ENCODE data around the gene B3GALT4.
"Not testable (repeated sequence)": the region's sequence is repeated elsewhere in the genome, so short reads cannot be mapped to it uniquely, and the experiment has no call there.

Gene B3GALT4

DNA sequence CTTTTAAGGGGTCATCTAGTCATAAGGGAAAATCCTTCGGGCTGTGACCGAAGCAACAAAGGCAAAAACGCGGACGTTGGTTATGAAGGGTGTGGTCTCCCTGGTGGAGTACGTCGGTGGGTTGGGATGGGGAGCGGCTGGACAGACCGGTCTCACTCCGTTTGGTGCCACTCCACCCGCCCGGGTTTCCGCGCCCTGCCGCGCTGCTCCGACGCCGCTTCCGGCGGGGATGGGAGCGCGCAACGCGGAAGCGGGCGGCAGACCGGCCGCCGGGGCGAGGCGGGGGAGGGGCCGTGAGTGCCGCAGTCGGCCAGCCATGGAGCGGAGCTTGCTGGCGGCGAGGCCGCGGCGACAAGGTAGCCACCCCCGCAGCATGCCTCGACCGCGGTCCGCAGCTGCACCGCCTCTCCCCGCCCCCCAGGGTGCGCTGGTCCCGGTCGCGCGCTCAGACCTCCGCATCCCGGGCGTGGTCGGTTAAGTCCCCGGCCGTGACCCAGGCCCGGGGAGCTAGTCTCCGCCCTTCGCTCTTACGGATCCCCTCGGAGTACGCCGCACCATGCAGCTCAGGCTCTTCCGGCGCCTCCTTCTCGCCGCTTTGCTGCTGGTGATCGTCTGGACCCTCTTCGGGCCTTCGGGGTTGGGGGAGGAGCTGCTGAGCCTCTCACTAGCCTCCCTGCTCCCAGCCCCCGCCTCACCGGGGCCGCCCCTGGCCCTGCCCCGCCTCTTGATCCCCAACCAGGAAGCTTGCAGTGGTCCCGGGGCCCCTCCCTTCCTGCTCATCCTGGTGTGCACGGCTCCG is at the start of gene B3GALT4:
B3GALT4 (plus strand) TSS at position 260 of the 799 bp plus-strand sequence; CDS start at position 557, 297 bp downstream.
- peak; percentile 87 for DNase-seq

- DNase-seq: no peak
Observed at GRCh38 chr6:33235221-33235634, 41.7 kb upstream of the B3GALT4 start.

- no peak for DNase-seq
Observed at GRCh38 chr6:33236328-33236727, 40.6 kb upstream of the B3GALT4 start.

- peak; percentile 5 for DNase-seq
Observed at GRCh38 chr6:33236852-33237251, 40.1 kb upstream of the B3GALT4 start.

DNA sequence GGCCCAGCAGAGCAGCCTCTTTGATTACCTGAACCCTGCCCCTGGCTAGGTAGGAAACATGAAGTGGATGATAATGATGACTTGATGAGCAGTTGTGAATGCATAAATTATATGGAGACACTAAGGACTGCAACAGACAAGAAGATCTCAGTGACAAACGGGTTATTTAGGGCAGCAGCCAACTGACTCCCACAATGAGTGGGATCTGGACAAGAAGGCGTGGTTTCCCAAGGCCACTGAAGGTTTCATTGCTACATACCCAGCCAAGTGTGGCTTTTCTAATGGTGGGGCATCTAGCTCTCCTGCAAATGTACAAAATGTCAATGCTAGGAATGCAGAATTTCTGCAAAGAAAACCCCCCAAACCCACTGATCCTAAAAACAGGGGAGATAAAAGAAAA is 39.2 kb upstream of the B3GALT4 start:
- peak; percentile 4 for DNase-seq

DNA sequence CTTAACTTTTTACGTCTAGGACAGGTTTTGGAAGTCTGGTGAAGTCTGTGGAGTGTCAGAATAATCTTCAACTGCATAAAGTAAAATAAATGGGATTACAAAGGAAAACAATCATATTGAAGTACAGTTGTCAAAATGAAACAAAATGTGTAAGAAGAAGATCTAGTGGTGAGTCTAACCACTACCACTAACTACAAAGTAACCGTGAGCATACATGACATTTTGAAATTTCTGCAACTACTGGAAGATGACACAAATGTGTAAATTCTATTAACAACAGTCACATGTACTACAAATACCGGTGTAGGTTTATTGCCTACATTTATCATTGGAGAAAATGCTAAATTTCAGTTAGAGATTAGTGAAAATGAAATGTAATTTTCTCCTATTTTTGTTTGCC is 35.0 kb upstream of the B3GALT4 start:
- DNase-seq: no peak

DNA sequence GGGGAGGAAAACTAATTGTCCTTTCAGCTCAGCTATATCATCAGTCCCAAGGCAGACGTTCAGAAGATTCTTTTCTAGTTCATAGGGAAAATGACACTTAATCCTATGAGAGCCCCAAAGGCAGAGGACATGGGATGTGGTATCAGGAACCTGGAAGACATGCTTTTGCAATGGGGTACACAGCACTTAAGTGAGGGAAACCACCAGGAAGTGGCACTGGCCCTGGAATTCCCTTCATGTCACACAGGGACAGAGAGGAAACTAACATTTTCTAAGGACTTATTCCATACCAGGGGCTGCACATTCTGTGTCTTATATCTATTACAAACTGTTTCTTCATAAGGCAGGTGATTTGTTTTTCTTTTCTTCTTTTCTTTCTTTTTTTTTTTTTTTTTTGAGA is 33.4 kb upstream of the B3GALT4 start:
- DNase-seq: no peak

DNA sequence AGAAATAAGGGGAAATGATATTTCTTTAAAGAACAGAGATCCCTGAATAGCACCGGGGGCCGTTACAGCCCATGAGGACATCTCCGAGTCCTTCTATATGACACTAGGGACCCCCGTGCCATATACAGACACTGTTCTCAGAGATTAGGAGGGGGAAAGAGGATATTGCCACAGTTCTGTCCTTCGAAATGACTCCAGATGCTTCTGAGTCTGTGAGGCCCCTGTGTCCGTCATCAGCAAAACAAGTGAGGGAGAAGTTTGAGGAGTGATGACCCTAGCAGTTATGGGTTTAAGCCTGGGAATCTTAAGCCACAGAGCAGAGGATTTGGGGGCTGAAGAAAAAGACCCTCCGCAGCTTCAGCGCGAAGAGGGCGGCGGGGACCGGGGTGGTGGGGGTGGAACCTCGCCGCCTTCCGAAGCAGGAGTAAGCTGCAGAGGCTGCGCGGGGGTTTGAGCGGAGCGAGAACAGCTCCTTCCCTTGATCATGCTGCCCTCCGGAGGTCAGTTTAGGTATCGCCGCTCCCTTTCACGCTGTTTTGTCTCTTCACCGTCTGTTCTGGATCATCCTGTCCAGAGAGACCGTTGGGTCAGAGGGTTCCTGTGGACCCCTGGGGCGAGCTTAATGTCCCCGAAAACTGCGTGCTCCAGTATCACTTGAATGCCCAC is 28.8 kb upstream of the B3GALT4 start:
- DNase-seq: peak; percentile 97

- DNase-seq: peak; percentile 59
Observed at GRCh38 chr6:33248643-33248931, 28.3 kb upstream of the B3GALT4 start.

GRCh38 chr6:33248932-33249731 is 27.8 kb upstream of the B3GALT4 start:
- DNase-seq: peak; percentile 96

- peak; percentile 38 for DNase-seq
Observed at GRCh38 chr6:33249732-33250630, 26.9 kb upstream of the B3GALT4 start.

DNA sequence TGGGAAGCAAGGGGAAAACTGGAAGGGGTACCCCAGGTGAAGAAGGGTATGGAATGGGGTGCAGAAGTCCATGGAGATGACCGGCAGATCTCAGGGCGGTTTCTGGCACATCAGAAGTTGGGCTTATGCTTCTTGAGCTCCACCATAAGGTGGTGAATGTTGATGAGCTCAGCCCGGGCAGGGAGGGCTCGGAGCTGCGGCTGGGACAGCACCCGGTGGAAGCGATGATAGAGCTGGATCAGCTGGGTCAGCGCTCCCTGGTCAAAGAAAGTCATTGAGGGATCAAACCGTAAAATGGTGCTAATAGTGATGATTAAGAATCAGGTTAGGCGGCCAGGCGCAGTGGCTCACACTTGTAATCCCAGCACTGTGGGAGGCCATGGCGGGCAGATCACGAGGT is 26.2 kb upstream of the B3GALT4 start:
- DNase-seq: no peak

- DNase-seq: peak; percentile 40
Observed at GRCh38 chr6:33251395-33252012, 25.4 kb upstream of the B3GALT4 start.

DNA sequence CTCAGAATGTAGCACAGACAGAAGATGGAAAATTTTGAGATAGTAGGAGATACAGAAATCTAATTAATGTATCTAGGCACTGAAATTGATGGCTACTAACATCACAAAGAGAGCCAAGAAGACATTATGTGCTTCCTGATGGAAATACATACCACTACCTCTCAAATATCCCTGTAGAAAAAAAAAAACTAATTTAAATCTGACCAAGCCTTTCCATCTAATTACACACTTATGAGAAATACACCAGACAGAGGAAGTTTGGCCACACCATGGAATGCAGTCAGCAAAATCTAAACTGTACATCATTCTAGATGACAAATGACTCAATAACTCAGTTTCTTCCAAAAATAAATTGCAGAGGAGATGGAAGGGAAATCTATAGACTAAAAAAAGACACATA is 24.2 kb upstream of the B3GALT4 start:
- DNase-seq: no peak

DNA sequence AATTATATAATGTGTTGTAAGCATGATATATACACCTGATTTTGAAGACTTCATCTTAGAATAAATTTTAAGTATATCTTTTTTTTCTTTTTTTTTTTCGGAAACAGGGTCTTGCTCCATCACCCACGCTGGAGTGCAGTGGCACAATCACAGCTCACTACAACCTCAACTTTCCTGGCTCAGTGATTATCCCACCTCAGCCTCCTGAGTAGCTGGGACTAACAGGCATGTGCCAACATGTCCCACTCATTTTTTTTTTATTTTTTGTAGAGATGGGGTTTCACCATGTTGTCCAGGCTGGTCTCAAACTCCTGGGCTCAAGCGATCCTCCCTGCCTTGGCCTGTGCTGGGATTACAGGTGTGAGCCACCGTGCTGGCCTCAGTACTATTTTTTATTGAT is 22.3 kb upstream of the B3GALT4 start:
- DNase-seq: no peak

- no peak for DNase-seq
Observed at GRCh38 chr6:33259032-33259431, 17.9 kb upstream of the B3GALT4 start.

- not testable (repeated sequence) for DNase-seq
Observed at GRCh38 chr6:33262490-33262889, 14.4 kb upstream of the B3GALT4 start.

DNA sequence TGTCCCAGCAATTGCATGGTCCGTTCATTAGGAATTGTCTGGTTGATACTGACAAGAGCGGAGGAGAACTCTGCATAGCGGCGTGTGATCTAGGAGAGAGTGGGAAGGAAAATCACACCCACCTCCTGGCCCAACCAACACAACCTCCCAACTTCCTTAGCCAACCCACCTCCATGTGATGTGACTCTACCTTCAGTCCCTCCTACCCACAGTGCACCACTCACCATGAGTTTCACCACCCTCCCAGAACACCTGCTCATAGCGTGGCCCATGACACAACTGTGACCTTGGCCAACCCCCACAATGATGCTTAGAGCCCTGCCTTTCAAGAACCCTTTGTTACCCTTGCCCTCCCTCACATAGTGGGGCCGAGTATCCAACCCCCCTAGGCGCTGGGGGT is 12.9 kb upstream of the B3GALT4 start:
- no peak for DNase-seq

- no peak for DNase-seq
Observed at GRCh38 chr6:33271117-33271467, 5.8 kb upstream of the B3GALT4 start.

DNA sequence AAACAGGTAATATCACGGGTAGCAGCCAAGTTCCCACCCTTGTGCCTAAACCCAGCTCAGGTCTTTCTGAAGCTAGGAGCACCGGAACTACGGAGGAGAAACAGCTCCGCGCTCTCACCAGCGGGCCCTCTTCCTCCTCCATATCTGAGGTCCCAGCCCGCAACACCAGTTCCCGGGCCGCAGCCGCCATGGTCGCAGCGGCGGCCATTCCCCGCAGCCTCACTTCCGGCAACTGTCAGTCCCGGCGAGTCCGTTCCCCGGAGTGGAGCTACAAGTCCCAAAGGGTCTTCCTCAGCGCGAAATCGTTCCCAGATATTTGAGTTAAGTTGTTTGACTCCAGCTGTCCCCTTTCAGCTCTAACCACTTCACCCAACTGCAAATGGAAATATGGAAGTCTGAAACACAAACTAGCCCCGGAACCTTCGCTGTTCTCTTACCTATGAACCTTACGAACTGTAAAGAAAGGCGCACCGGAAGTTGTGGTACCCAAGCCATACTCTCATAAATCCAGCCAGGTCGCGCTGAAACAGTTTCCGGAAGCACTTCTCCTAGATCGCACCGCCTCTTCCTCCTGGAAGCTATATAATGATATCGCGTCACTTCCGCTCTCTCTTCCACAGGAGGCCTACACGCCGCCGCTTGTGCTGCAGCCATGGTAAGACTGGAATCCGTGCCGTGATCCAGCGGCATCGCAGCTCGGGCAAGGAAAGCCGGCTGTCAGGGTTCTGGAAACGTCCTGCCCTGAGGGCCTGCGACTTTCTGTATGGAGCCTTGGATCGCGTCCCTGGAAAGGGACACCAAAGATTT is 5.3 kb upstream of the B3GALT4 start, which contains the start of the genes RPS18 and VPS52:
RPS18 (plus strand) TSS at position 608 of the 807 bp plus-strand sequence; CDS start at position 653, 45 bp downstream.
VPS52 (minus strand) TSS at position 409 of the 807 bp plus-strand sequence; CDS start at position 208, 201 bp downstream.
- DNase-seq: peak; percentile 91
